Memory B cell (primary cell): ENCODE data around the gene UBE2U.
"Not testable (repeated sequence)": the region's sequence is repeated elsewhere in the genome, so short reads cannot be mapped to it uniquely, and the experiment has no call there.

ENCODE experiments used
- ATAC-seq: fragments of 150-1000 bp; cut with Tn5 transposase; 2 replicates; pipeline ENCODE4 v1.10.0; 2021; ENCODE audit warnings: low read depth, mild to moderate bottlenecking, moderate library complexity
- DNase-seq, 2 donors: peaks; one replicate each; pipeline ENCODE4 v3.0.0; 2022; ENCODE audit warnings: low spot score in 2 of 2
- H3K27ac Mint-ChIP-seq: one replicate; pipeline ENCODE4 v1.8.0; 2022; ENCODE audit warnings: mild to moderate bottlenecking, moderate library complexity, mixed read lengths
- H3K27me3 Mint-ChIP-seq: one replicate; pipeline ENCODE4 v1.8.0; 2022; ENCODE audit warnings: mixed read lengths
- H3K36me3 Mint-ChIP-seq: one replicate; pipeline ENCODE4 v1.8.0; 2022; ENCODE audit warnings: mild to moderate bottlenecking, mixed read lengths
- H3K4me1 Mint-ChIP-seq: one replicate; pipeline ENCODE4 v1.8.0; 2022; ENCODE audit warnings: mixed read lengths
- H3K4me3 Mint-ChIP-seq: one replicate; pipeline ENCODE4 v1.8.0; 2022; ENCODE audit warnings: mild to moderate bottlenecking, moderate library complexity, mixed read lengths
- H3K9me3 Mint-ChIP-seq: one replicate; pipeline ENCODE4 v1.8.0; 2022; ENCODE audit warnings: mixed read lengths

UBE2U gene

DNA sequence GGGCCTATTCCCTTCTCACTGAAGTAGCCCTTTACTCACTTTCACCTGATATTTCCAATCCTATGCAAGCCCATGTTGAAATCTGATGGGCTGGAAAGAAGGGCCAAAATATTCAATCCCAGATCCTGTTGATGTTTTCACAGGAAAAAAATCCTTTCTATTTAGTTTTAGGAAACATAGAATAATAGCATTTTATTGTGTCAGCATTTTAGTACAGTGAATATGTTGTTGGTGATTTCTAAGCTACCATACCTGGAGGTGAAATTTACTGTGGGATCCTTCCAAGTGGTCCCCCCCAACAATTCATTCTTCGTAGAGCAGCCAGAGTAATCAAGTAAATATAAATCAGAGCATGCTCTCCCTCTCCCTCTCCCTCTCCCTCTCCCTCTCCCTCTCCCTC is 3.4 kb upstream of the UBE2U start:
- H3K27ac Mint-ChIP-seq: no peak overlapping the region
- ATAC-seq: no peak
- no peaks in the 10 kb centered on the region for H3K9me3 Mint-ChIP-seq
- no peak for DNase-seq
- no peaks in the 10 kb centered on the region for H3K27me3 Mint-ChIP-seq
- H3K36me3 Mint-ChIP-seq: peaks cover 3% of the 10 kb centered on the region
- no peaks in the 10 kb centered on the region for H3K4me1 Mint-ChIP-seq
- no peak overlapping the region for H3K4me3 Mint-ChIP-seq

DNA sequence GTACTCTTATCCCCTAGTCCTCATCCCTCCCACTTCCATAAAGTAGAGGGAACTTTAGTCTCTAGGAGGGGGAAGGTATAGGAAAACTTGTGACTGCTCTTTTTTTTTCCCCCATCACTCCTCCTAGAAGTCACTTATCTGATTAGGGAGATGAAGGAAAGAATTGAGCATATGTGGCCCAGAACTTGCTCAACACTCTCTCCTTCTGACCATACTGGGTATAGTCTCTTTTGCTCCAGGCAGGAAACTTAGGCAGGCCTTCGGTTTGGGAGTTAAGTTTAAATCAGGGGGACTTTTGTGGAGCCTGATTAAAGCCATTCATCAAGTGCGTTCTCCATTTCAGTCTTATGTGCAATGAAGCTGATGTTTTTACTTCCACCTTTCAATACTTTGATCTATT is 5.8 kb downstream of the UBE2U start:
- ATAC-seq: no peak
- Mint-ChIP-seq H3K4me1 (no peaks in the 10 kb centered on the region), H3K27me3 (peaks cover 3% of the 10 kb centered on the region)

DNA sequence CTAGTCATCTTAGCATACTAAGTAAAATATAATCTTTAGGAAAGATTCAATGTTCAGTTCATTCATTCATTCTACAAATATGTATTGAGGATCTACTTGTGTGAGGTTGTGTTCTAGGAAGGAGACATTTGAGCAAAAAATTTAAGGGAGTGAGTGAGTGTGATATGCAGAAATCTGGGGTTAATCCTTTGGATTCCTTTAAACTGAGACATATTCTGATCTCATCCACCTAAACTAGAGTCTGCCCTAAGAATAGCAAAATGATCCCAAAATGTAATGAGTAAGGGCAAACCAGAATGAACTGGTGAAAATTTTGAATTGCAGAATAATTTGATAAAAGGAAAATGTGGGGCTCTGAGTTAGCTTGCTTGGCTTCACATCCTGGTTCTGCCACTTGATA is 8.6 kb downstream of the UBE2U start:
- Mint-ChIP-seq H3K4me1 (no peaks in the 10 kb centered on the region), H3K4me3 (no peak overlapping the region), H3K27me3 (peaks cover 5% of the 10 kb centered on the region), H3K9me3 (no peaks in the 10 kb centered on the region), H3K36me3 (no peaks in the 10 kb centered on the region), H3K27ac (no peak overlapping the region)
- DNase-seq: no peak
- ATAC-seq: no peak

More for the DNA sequence above, 5.8 kb downstream of the UBE2U start:
- Mint-ChIP-seq H3K36me3 (no peaks in the 10 kb centered on the region), H3K27ac (no peak overlapping the region), H3K4me3 (no peak overlapping the region), H3K9me3 (no peaks in the 10 kb centered on the region)
- no peak for DNase-seq

DNA sequence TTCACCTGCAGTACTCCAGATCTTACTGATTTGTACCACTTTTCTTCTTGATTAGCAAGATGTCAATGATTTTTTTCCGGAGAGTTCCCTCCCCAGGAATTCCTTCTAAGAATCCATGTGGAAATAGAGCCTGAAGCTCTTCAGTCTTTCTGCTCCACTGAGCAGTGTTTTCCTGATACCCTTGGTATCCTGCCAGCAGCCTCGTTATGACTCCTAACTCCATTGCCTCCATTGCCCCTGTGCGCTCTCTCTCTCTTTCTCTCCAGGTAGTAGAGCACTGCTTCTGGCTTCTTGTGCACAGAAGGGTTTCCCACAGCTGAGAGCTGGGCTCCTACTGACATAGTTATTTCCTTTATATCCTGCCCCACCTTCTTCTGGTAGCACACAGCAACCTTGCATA is 12.2 kb downstream of the UBE2U start:
- no peak for ATAC-seq
- Mint-ChIP-seq H3K4me3 (no peak overlapping the region), H3K27me3 (peaks cover 8% of the 10 kb centered on the region), H3K27ac (no peak overlapping the region), H3K36me3 (no peaks in the 10 kb centered on the region), H3K4me1 (no peaks in the 10 kb centered on the region), H3K9me3 (no peaks in the 10 kb centered on the region)
- DNase-seq: no peak

DNA sequence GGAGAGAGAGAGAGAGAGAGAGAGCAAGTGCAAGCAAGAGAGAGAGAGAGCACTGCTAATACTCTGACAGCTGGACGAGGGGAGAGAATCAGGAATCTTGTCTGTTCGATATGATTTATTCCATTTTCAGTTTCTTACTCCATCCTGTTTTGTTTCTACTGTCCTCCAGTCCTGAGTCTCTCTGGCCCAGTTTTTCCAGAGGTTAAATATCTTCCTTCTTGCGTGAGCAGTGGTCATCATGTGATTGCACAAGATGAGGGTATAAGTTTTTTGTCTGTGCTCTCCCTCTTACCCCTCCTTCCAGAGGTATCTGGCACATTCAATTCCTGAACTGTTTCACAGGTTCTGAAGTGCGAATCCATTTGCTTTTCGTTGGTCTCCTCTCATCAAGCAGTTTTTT is 16.8 kb downstream of the UBE2U start:
- Mint-ChIP-seq H3K36me3 (no peaks in the 10 kb centered on the region), H3K9me3 (no peaks in the 10 kb centered on the region), H3K4me1 (no peaks in the 10 kb centered on the region), H3K27me3 (peaks cover 10% of the 10 kb centered on the region), H3K27ac (no peak overlapping the region), H3K4me3 (no peak overlapping the region)
- ATAC-seq (no peak), DNase-seq (no peak)

DNA sequence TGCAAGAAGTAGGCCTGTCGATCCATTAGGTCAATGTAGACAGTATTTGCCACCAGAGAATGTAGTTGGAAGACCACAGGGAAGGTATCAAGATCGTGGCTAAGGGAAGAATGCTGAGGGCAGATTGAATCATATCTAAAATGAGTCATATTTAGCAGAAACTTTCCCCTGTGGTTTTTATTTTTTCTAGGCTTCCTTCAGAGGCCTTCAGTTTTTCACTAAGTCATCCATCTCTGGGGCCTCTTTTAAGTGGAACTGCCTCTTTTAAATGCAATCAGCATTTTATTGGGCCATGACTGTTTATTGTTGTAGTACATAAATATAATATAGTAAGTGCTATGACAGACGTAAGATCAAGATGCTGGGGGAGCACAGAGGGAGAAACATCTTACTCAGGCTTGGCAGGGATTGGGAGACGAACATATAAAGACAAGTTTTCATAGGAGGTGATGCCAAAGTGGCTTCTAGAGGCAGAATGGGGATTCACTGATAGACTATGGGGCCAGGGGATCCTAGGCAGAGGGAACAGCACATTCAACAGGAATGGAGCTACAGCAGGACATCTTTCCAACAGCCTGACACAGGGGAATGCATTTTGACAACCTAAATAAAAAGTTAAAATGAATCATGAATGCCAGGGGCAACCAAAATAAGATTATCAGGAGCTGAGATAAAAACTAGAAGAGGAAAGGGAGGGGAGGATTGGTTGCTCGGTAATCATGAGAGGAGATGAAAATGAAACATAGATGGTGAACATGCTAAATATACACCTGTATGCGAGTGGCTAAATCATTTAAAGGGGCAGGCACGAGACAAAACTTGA is 20.1 kb downstream of the UBE2U start:
- Mint-ChIP-seq H3K27ac (no peak overlapping the region), H3K4me1 (no peaks in the 10 kb centered on the region), H3K27me3 (peaks cover 9% of the 10 kb centered on the region), H3K36me3 (no peaks in the 10 kb centered on the region), H3K9me3 (no peaks in the 10 kb centered on the region), H3K4me3 (no peak overlapping the region)
- no peak for ATAC-seq
- no peak for DNase-seq

DNA sequence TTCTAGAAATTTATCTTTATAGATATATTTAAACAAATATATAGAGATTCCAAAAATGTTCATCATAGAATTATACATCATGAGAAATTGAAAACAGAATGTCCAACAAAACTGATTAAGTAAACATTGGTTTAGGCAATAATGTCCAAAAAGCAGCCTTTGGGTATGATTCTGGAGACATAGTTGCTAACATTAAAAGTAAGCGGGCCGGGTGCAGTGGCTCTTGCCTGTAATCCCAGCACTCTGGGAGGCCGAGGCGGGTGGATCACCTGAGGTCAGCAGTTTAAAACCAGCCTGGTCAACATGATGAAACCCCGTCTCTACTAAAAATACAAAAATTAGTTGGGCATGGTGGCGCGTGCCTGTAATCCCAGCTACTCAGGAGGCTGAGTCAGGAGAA is 20.8 kb downstream of the UBE2U start:
- not testable (repeated sequence) for H3K4me3 Mint-ChIP-seq, H3K4me1 Mint-ChIP-seq, H3K36me3 Mint-ChIP-seq, ATAC-seq, H3K9me3 Mint-ChIP-seq, DNase-seq, H3K27me3 Mint-ChIP-seq, H3K27ac Mint-ChIP-seq

DNA sequence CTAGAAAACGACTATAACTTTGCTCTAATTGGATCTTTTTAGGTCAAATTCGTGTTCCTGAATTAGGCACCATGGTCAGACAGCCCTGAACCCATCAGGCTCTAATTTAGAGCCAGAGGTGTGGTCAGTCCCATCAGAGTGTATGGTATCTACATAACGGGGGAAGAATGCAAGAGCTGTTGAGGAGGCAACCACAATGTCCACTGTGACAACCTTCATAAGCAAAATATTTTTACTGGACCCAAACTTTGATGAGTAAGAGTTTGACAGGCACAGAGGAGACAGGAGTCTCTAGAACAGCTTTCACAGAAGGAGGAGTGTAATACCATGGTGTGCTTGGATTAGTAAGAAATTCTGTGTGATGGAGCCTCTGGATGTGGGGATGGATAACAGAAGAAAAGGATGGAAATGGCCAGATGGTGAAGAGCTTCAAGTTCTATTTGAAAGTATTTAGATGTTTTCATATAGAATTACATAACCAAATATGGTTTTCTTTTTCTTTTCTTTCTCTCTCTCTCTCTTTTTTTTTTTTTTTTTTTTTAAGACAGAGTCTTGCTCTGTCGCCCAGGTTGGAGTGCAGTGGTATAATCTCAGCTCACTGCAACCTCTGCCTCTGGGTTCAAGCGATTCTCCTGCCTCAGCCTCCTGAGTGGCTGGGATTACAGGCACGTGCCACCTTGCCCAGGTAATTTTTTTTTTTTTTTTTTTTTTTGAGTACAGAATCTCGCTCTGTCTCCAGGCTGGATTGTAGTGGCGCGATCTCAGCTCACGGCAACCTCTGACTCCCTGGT is 24.9 kb downstream of the UBE2U start:
- Mint-ChIP-seq H3K27ac (no peak overlapping the region), H3K36me3 (no peaks in the 10 kb centered on the region), H3K9me3 (no peaks in the 10 kb centered on the region), H3K4me1 (no peaks in the 10 kb centered on the region), H3K4me3 (no peak overlapping the region), H3K27me3 (peaks cover 6% of the 10 kb centered on the region)
- DNase-seq: no peak
- ATAC-seq: no peak

DNA sequence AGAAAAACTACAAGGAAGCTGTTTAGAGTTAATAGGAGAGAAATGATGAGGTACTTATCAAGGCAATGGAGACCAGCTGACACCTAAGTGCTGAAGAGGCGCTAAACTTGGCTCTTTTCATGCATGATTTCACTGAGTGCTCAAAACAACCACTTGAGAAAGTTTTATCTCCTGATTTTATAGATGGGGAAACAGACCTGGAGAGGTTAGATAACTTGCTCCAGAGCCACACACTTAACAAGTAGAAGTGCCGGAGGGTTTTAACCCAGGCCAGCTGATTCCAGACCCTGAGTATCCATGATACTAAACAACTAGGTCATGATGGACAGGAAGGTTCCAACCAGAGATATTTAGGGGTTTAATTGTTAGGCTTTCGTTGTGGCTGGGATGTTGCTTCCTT is 25.9 kb downstream of the UBE2U start:
- H3K9me3 Mint-ChIP-seq: no peaks in the 10 kb centered on the region
- no peak overlapping the region for H3K4me3 Mint-ChIP-seq
- no peaks in the 10 kb centered on the region for H3K4me1 Mint-ChIP-seq
- DNase-seq (no peak), ATAC-seq (no peak)
- H3K27ac Mint-ChIP-seq: no peak overlapping the region
- peaks cover 9% of the 10 kb centered on the region for H3K27me3 Mint-ChIP-seq
- no peaks in the 10 kb centered on the region for H3K36me3 Mint-ChIP-seq

DNA sequence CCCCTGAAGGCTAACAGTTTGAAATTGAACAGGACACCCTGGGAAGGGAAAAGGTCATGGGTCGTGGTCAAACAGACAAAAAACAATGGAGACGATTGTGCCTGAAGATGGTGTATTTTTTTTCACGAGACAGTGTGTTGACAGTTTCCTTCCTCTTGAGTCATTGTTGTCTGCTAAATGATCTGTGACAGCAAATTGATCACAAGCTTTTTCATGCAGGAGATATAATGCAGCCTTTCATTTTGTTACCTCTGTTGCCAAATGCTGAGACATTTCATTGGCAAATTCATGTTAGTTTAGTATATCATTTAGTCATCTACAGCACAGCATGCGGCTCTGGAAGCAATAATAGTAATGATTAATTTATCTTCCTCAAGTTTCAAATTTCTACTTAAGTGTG is 27.7 kb downstream of the UBE2U start:
- no peaks in the 10 kb centered on the region for H3K4me1 Mint-ChIP-seq
- ATAC-seq (no peak), DNase-seq (no peak)
- peaks cover 9% of the 10 kb centered on the region for H3K27me3 Mint-ChIP-seq
- no peaks in the 10 kb centered on the region for H3K36me3 Mint-ChIP-seq
- no peak overlapping the region for H3K27ac Mint-ChIP-seq
- no peak overlapping the region for H3K4me3 Mint-ChIP-seq
- no peaks in the 10 kb centered on the region for H3K9me3 Mint-ChIP-seq

DNA sequence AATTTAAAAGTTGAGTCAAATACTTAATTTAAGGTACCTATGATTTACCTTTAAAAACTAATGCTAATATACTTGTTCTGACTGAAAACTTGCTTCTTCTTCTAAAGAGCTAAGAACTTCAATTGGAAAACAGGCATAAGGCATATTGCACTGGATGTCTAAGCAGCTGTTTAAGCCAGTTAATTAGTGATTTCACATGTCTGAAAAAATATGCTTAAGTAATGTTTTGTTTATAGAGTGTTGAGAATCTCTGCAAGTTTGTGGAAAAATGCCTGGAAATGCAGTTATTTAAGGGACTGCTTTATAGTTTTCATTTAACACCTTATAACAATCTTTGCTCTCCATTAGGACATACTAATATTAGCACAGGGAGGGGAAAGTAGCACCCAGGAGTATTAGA is 28.2 kb downstream of the UBE2U start:
- Mint-ChIP-seq H3K27ac (no peak overlapping the region), H3K4me3 (no peak overlapping the region), H3K27me3 (peaks cover 9% of the 10 kb centered on the region), H3K36me3 (no peaks in the 10 kb centered on the region), H3K4me1 (no peaks in the 10 kb centered on the region), H3K9me3 (no peaks in the 10 kb centered on the region)
- ATAC-seq (no peak), DNase-seq (no peak)

DNA sequence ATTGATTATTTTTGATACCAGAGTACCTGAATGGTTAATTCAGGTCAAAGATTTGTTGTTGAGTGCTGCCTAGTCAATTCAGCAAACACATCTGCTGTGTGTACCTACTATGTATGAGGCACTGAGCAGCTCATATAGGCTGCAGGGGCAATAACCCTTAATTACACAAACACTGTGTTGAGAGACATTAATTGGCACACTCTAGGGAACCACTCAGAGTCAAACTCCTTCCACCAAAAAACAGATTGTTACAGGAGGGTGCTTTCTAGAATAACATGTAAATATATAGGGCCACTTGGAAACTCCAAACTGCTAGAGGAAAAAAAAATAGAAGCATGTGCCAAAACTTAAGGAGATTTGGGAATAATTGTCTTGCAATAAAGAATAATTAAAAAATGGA is 31.3 kb downstream of the UBE2U start:
- H3K4me3 Mint-ChIP-seq: no peak overlapping the region

DNA sequence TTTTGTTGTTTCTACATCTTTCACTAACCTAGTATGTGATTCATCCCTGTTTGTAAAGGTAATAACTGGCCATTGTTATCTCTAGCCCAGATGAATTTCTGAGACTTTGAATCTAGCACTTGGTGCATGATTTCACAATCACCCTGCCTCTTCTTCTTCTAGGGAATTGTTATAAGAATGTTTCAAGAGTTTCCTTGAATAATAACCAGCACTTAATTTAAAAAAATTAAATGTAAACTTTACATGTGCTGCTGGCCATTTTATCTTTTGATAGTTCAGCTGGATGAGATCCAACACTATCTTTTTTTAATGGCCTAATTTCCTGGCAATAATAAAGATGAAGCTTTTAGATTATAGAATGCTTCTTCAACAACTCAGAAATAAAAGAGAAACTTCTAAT is 31.8 kb downstream of the UBE2U start:
- Mint-ChIP-seq H3K36me3 (no peaks in the 10 kb centered on the region), H3K27ac (no peak overlapping the region), H3K9me3 (peaks cover 1% of the 10 kb centered on the region), H3K4me3 (no peak overlapping the region), H3K4me1 (no peaks in the 10 kb centered on the region), H3K27me3 (peaks cover 9% of the 10 kb centered on the region)
- ATAC-seq (no peak), DNase-seq (no peak)

More for the DNA sequence above, 31.3 kb downstream of the UBE2U start:
- Mint-ChIP-seq H3K27me3 (peaks cover 11% of the 10 kb centered on the region), H3K36me3 (no peaks in the 10 kb centered on the region), H3K4me1 (no peaks in the 10 kb centered on the region), H3K27ac (no peak overlapping the region), H3K9me3 (peaks cover 1% of the 10 kb centered on the region)
- no peak for ATAC-seq
- no peak for DNase-seq

DNA sequence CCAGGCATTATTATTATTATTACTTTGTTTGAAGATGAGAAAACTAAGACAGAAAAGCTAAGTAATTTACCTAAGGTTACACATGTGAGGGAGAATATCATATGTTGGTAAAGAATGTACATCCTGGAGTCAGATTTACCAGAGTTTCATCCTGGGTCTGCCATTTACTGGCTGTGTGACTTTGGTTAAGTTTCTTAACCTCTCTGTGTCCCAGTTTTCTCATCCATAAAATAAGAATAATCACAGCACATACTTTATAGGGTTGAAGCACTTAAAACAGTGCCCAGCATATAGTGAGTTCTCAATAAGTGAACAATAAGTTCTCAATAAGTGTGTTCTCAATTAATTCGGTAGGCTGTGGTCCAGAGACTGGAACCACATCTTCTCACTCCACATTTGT is 32.5 kb downstream of the UBE2U start:
- H3K27me3 Mint-ChIP-seq: peaks cover 9% of the 10 kb centered on the region
- no peak overlapping the region for H3K27ac Mint-ChIP-seq
- H3K36me3 Mint-ChIP-seq: no peaks in the 10 kb centered on the region
- ATAC-seq: no peak
- peaks cover 1% of the 10 kb centered on the region for H3K9me3 Mint-ChIP-seq
- no peak for DNase-seq
- no peaks in the 10 kb centered on the region for H3K4me1 Mint-ChIP-seq
- no peak overlapping the region for H3K4me3 Mint-ChIP-seq
